Mesenteric fat pad (tissue), 1 donor: ENCODE data around the gene DOCK4. TPM values are rescaled to one million over a fixed set of nuclear protein-coding genes. Genes with fewer than 3 reads are reported as not detected.

ENCODE experiments used
- DNase-seq: peaks from one replicate; pipeline ENCODE4 v3.0.0-alpha.2; 2020; ENCODE audit warnings: low spot score
- total RNA-seq: library from RNA; stranded (reverse); fragmentation: NEBNext Ultra II Directional; extraction: Animal tissue kit (Norgen Biotek cat#: 25700); gene quantifications from one replicate; pipeline ENCODE4 v1.2.1, GENCODE V29; 2021
- donor health status: DM: yes; HTN: yes; CAD: no.

The DOCK4 gene
- total RNA-seq, 1 donor from 2014 or later, result 40.9 TPM

DNA sequence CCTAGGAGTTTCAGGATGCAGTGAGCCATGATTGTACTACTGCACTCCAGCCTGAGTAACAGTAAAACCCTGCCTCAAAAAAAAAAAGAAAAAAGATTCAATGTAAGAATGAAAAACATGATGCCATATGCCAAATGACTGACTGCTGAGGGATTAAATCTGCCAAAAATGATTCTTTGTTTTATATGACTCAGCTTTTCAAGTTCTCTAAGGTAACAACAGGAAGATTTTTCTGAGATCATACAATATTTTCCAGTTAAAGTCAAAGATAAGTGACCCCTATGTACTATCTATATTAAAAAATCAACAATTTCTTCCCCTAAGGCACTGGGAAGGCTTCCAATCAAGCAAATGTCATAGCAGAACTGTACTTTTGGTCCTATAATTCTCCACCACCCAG lies 372.7 kb downstream of the DOCK4 start:
- no peak for DNase-seq

DNA sequence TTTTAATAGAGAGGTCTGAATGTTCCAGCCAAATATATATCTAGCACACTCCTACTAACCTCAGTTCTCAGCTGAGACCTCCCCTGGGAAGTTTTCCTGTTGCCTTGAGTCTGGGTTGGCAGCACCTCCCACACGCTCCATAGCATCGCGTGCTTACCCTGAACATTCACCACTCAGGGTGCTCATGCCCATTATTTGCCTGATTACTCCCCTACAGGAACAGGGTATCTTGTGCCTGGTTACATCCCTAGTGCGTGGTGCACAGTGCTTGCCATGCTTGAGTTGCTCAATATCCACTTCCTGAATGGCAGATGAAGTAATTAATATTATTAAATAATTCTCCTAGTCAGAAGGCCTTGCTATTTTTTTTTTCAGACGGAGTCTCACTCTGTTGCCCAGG lies 374.0 kb downstream of the DOCK4 start:
- DNase-seq, result no peak

DNA sequence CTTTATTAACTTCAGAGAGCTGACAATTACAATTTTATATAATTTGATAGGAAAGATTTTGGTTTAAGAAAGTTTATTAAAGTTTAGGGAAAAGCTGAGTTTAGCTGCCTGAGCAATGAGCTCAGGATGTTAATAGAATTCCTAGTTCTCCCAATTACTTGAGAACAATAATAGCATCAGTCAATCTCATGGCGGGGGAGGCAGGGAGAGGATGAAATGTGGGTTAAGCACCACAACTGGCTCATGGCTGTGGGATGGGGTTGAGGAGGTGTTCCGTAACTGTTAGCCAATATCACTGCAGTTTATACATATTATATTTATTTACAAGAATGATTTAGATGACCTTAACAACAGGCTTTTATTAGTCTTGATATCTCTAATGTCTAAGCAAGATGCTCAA lies 377.0 kb downstream of the DOCK4 start:
- DNase-seq, result no peak

DNA sequence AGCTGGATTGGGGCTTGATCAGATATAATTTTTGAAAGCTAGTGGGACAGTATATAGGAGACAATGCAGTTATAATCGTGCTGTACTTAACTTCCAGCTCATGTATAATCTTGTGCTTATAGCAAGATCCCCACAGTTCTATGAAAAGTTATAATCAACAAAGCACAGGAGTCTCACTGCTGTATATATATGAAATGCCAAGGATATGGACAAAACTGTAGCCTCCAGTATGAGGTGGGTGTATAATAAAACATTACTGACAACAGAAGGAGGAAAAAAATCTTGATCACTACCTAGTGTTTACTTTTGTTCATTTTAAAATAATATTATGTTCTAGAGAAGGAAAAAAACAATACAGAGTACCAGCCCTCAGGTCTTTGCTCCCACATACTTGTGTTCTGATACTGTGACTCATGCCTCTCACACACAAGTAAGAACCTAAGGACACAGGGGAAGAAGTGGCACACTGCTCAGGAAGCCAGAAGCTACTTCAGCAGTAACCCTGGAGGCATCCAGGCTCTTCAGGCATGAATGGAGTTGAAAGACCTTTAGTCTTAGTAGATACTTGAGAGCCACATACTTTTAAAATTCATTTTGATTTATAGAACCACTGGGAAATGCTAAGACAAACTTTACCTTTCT lies 378.2 kb downstream of the DOCK4 start:
- DNase-seq, result no peak

DNA sequence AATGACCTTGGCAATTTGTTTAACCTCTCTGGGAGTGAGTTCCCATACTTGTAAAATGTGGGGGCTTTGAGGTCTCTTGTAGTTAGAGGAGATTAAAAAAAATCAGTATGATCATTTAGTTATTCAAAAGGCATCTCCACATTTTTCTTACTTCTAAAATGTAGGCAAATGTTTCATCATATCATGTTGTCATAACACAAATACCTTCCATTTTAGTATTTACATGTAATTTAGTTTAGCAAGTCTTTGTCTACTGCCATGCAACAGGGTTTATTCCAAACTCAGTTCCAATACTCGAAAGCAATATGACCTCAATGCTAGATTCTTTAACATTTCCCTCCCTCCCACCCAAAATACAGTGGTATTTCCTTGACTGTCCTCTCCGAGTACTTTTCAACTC lies 381.2 kb downstream of the DOCK4 start:
- no peak for DNase-seq

DNA sequence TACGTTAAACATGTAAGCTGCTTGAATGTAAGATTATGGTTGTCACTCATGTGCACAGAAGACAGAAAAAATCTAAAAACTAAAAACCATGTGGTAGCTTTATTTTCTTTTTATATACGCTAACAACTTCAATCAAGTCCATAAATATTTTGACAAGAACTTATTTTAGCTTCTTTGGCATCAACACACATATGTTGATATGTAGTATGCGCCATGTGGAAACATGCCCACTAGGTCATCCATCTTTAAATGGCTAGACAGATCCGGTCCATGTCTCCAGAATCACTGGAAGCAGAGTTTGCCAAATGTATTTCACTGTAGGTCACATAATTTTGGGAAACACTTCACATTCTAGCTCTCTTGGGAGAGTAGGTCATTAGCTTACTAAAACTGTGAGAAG lies 382.4 kb downstream of the DOCK4 start:
- DNase-seq, result no peak

DNA sequence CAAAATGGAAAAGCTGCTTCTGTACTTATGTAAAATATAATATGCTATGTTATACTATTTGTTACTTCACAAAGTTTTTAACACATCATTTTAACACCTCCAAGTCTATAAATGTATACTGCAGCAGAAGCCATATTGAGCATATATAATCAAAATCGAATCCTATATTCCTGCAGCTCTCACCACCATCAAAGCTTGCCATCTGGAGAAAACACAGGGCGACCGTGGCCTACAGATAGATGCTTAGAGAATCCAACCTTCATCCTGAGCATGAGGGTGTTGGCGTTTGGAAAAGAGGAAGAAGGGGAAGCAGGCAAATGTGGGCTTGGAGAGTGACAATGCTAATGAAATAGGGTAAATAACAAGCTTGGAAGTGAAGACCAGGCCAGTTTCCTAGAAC lies 385.2 kb downstream of the DOCK4 start:
- no peak for DNase-seq

DNA sequence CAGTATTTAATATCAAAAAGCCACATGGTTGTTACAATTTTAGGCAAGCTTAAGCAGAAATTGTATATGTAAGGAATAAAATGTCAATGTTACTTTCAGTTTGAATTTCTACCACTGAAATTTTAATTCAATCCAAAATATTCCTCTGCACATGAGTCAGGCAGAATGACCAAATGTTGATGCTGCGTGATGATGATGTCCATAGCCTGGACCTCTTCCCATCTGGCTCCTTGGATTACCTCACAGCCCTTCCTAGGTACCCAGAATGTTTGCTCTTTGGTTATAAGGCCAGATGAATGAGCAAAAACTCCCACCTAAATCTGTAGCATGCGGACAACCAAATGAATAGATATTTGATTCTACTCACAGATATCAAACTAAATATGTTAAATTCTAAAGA lies 385.6 kb downstream of the DOCK4 start:
- no peak for DNase-seq

DNA sequence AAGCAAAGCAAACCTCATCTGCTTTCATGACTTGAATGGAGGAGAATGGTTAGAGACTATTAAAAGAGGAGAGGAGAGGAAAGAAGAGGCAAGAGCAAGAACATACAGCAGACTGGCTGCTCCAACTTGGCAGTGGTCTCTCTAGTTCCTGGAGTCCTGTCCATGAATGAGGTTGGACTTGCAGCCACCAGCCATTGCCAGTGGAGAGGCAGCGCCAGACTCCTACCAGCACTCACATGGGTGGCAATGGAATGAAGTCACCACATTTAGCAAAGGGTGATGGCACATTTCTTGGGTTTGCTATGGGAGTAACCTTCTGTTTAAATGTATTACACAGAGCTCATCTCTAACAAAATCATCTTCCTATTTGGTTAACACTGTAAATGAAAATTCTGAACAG lies 386.1 kb downstream of the DOCK4 start:
- DNase-seq, result no peak

DNA sequence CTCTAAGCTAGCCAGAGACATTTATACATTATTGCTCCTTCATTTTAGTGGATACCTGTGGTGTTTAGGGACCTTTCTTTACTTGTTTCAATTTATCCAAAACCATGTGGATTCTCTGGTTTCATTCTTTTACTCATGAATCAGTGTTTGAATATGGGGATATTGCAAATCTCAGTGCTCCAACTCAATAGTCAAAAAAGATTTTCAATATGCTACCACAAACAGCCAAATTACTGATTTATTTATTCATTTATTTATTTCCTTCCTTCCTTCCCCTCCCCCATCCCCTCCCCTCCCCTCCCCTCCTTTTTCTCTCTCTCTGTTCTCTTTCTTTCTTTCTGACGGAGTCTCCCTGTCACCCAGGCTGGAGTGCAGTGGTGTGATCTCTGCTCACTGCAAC lies 390.8 kb downstream of the DOCK4 start:
- no peak for DNase-seq

DNA sequence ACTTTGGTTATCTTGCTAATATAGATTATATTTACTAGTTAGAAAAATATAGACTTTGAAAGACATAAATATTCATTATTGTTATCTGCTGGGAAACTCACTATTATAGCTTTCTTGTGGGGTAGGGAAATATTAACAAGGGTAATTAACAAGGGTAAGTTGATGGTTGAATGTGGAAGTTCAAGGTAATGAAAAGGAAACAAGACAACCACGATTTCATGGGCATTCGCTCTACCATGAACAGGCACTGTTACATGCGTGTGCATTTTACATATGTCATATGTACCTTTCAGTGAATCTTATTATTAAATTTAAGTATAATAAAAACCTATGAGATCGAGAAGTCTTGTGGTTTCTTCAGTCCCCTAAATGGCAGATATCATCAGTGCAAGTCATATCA lies 392.9 kb downstream of the DOCK4 start:
- no peak for DNase-seq

DNA sequence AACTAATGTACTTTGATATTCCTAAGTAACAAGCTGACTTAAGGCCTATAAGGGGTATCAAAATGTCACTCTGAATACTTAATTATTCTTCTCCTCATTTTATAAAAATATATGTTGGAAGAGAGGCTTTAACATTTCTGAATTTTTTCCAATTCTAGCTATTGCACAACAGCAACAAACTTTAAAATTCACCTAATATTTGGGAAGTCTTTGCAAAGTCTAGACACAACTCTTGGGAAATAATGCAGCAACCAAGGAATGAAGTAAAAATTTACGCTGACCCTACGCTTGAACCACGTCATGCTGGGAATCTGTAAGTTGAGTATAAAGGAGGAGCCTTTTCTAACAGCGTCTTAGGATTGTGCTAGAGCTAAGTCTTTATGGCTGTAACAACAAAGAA lies 400.0 kb downstream of the DOCK4 start:
- no peak for DNase-seq

DNA sequence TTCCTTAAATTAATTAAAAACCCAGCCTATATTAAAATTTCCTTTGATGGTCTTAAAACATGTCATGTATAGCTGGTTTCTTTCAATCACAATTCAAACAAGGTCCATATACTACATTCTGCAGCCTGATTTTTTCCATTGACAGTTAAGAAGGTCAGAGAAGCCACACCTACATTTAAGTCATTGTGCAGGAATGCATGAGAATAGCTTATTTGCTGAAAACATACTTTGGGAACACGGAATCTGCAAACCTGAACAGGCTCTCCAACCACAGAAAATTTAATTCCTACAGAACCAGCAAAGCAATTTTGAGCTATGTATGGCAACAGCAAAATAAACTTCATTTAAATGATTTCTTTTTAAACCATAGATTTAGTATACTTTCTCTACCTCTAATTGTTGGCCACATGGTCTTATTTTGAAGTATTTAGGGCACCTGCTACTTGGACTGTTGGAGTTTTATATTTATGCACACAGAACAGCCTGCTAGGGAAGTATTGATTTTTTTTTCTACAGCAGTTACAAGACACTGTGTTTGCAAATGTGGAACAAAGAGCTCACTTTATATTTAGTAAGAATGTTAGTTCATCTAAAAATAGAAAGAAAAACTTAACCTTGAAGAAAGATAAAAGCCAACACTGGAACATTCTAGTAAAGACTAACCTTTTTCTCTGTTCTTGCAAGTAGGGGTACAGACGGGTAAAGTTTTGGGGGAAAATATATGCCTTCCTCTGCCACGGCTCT lies 403.0 kb downstream of the DOCK4 start:
- no peak for DNase-seq

DNA sequence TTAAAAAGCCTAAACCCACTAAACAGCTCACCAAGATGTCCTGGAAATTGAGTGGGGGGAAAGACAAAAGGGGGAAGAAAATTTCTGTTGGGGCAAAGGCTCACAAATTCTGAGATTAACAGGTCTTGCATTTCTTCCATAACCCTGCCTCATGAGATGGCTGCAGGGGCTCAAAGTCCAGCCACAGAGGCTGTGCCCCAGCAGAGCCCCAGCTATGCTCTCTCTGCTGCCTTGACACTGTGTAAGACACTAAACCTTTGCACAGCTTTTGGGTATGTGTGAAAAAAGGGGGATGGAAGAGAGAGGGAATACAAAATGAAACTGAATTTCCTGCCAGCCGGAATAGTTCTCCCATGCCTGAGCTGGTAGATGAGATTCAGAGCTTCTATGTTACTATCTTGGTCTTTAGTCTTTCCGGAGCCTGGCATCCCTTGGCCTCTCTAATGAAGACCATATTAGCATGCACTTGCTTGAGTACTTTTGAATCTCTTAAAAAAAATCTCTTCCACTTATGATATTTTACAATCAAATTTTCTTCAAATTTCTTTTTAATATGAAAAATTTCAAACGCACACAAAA lies 403.9 kb downstream of the DOCK4 start:
- no peak for DNase-seq

DNA sequence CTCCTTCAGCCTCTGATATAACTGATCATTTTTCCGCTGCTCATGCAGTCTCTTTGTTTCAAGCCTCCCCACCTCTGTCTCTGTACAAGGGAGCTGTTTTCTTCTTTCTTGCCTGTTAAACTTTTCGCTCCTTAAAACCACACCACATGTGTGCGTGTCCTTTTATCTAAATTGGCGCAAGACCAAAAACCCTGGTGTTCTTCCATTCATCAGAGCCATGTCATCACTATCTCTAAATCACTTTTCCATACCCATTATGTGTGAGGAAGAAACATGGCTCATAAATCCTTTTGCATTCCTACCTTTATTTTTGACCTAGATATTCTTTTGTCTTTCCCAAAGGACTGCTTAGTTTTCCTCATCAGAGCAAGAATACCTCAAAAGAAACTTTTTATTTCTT lies 404.9 kb downstream of the DOCK4 start:
- DNase-seq, result no peak

DNA sequence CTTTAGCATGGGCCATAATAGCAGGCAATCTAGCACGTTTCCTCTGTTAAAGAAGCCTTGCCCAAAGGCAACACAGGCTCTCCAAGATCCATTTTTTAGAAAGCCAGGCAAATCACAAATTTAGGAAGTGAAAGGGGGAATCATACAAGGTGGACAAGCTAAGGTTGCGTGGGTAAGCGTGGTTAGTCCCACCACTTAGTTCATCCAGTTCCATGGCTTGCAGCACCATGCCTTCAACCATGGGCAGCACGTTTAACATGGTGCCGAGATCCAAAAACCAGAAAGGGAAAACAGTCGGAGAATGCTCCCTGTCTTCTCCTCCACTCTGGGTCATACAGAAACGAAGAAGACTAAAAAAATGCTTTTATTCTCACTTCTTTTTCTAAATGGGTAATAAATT lies 409.5 kb downstream of the DOCK4 start:
- DNase-seq, result no peak

DNA sequence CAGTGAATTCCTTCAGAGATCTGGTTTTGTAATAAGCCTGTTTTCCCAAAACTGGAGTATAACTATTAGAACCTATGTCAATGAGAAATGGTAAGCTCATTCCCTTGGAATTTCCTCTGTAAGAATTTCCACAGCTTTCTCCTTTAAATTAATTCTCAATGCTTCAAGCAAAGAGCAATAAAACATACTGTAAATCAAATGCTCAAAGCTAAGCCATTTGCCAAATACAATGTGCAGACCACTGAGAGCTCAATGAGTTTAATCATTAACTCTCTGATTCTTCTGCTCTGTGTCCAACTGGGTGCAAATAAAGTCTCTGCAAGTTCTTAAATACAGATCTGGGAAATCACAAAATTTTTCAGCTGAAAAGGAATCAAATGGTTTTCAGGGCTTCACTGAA lies 416.3 kb downstream of the DOCK4 start:
- DNase-seq, result no peak

DNA sequence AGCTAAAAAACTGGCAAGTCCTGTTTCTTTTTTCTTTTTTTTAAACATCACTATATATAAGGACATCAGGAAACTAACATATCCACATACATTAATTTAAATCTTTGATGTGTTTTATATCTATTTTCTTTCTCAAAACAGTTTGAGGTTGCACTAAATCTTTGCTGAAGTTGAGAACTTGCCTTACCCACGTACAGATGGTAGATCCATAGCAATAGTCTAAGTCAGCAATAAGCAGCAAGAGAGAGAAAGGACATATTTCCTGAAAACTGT lies 417.2 kb downstream of the DOCK4 start:
- DNase-seq, result no peak

DNA sequence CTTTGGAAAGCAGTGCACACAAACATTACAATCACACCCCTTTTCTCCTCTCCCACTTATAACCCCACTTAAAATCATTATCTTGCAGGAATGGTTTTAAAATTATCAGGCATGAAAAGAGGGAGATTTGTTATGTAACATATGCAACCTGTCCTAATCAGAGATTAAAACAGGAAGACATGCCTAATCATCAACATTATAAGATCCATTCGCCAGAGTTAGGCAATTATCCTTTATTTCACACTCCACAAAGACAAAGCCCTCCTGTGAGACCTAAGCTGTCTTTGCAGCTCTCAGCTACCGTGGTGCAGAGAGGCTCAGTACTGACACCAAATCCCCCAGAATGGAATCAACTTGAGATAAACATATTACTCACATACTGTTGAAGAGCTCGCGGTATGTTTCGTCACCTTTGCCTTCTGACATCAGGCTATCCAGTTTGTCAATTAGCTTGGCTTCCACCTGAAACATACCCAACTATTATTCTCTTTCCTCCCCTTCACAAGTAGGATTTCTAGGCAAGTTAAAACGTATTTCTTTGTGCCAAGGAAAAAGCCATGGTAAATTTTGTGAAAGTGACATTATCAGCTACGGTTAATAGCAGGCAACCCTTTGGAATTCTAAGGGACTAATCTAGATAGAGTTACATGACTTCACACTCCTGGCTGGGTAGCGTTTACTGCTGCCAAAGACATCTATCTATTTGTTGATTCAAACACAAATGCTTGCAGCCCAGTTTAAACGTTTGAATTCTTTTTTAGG lies 417.7 kb downstream of the DOCK4 start:
- DNase-seq, result no peak

DNA sequence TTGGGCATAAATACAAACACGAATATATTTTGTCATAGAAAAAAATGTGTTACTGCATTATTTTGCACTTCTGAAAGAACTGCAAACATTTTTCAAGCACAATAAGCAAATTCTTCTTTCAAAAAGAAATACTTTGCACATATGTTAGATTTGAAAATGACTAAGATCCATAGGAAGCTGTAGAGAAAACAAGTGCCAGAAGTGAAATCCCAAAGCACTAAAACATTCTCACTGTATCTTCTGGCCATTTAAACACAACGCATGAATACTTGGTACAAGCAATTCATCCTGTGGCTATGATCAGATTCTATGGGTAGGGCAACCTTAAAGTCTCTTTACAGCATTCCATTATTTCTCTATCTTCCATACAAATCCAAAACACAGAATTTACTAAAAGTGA lies 418.5 kb downstream of the DOCK4 start:
- no peak for DNase-seq

DNA sequence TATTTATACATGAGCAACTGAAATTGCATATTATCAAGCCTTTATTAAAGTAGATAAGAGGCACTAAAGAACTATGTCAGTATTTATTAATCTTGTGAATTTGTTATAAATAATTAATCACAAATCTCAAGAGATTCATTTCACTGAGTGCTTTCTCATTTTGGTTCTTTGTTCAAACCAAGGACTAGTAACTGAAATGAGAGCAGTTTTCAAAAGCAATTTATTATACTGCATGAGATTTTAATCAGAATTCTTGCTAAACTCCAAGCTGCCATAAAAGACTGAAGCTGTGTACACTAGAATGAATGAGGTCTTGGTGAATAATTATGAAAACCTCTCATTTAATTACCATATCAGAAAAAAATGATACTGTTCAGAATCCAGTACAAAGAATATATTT lies 419.1 kb downstream of the DOCK4 start:
- no peak for DNase-seq

DNA sequence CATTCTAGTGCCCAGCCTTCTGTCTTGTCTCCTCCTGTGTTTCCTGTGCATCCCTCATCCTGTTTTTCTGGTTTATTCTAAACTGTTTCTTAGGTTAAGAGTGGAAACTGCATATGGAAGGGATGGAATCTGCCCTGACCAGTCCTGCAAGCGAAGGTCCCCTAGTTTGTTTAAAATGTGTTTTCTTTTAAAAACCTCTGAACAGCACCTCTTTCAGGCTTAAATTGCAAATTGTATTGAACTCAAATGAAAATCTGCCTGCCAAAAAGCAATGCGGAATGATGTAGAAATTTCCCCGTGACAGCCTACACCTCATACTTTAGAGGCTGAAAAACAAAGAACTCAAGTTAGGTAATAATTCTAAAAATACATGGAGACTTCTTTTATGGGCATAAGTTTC lies 421.1 kb downstream of the DOCK4 start:
- DNase-seq, result no peak

DNA sequence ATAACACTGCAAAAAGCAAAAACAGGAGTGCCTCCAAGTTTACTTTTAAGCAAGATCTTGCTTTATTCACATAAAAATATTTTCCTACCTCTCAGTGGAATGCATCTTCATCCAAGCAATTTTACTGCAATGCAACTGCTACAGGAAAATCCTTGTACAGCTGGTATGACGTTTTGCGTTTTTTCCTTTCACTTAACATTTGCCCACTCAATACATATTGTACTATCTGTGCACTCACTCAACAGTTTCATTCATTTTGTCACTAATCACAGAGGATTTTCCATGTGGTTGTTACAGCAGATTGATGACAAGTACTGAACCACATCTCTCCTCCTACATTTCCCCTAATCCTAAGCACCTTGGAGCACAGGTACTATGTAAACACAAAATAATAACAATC lies 421.9 kb downstream of the DOCK4 start:
- no peak for DNase-seq
